Natural killer cell (primary cell): Measurements from ENCODE around the gene API5. TPM values are rescaled to one million over a fixed set of nuclear protein-coding genes. Genes with fewer than 3 reads are reported as not detected.

ENCODE experiments used
- ATAC-seq, 3 donors: fragments of 150-1000 bp in 2 of 3; fragments of 200-7000 bp in 1 of 3; cut with Tn5 transposase; 1 replicate in 1 of 3; 2 replicates in 2 of 3; pipeline ENCODE4 v1.10.0; 2021; ENCODE audit warnings: mild to moderate bottlenecking in 2 of 3, moderate library complexity in 2 of 3
- DNase-seq, 2 donors: peaks; one replicate each; pipeline versions ENCODE4 v3.0.0 to v3.0.0-alpha.2; 2013 to 2021; ENCODE audit warnings: mixed read lengths in 1 of 2
- H3K27ac ChIP-seq: one replicate; pipeline ENCODE4 v1.5.1; 2013; ENCODE audit warnings: mild to moderate bottlenecking, low read length
- H3K27me3 ChIP-seq: one replicate; pipeline ENCODE4 v1.6.1; 2013; ENCODE audit warnings: low read length; ENCODE audit not compliant: control insufficient read depth, insufficient read depth
- H3K36me3 ChIP-seq: one replicate; pipeline ENCODE4 v1.6.1; 2013; ENCODE audit warnings: low read length; ENCODE audit not compliant: control insufficient read depth, insufficient read depth
- H3K4me1 ChIP-seq: one replicate; pipeline ENCODE4 v1.6.1; 2013; ENCODE audit warnings: low read length; ENCODE audit not compliant: control insufficient read depth, insufficient read depth
- H3K4me3 ChIP-seq: one replicate; pipeline ENCODE4 v1.5.1; 2013; ENCODE audit warnings: low read length
- H3K9me3 ChIP-seq: one replicate; pipeline ENCODE4 v1.6.1; 2013; ENCODE audit warnings: low read length; ENCODE audit not compliant: control insufficient read depth, insufficient read depth
- H3K27ac Mint-ChIP-seq, 2 donors: one replicate each; pipeline ENCODE4 v1.8.0; 2022; ENCODE audit warnings: mild to moderate bottlenecking in 2 of 2, mixed read lengths in 2 of 2, moderate library complexity in 1 of 2
- H3K27me3 Mint-ChIP-seq, 2 donors: one replicate each; pipeline ENCODE4 v1.8.0; 2022; ENCODE audit warnings: low read depth in 2 of 2, mixed read lengths in 2 of 2
- H3K36me3 Mint-ChIP-seq: one replicate; pipeline ENCODE4 v1.8.0; 2022; ENCODE audit warnings: mixed read lengths
- H3K4me1 Mint-ChIP-seq, 2 donors: one replicate each; pipeline ENCODE4 v1.8.0; 2022; ENCODE audit warnings: mixed read lengths in 2 of 2
- H3K4me3 Mint-ChIP-seq: one replicate; pipeline ENCODE4 v1.8.0; 2022; ENCODE audit warnings: mild to moderate bottlenecking, moderate library complexity, mixed read lengths
- H3K9me3 Mint-ChIP-seq, 2 donors: one replicate each; pipeline ENCODE4 v1.8.0; 2022; ENCODE audit warnings: mixed read lengths in 2 of 2
- WGBS: methylation state at CpG from one replicate; pipeline ENCODE4 v1.1.7; 2013; ENCODE audit warnings: missing lambda C conversion rate; ENCODE audit not compliant: insufficient coverage; 5-methylcytosine and 5-hydroxymethylcytosine counted together
- intact Hi-C: fragments of 100-400 bp; cut with micrococcal nuclease; formaldehyde crosslinking; loops from one replicate; pipeline ENCODE4 v1.14.2; 2022
- total RNA-seq, 4 donors: library from RNA; stranded (reverse); fragments of 120-200 nt in 1 of 4; gene quantifications; one replicate each; pipeline versions ENCODE4 v1.2.3 to v1.2.4, GENCODE V29; 2013 to 2022
- TF ChIP-seq, protein P1 (sequence below): fragments of 200-600 bp; IDR thresholded peaks from one replicate; pipeline ENCODE4 v1.8.0; 2022; ENCODE audit warnings: antibody characterized with exemption

The API5 gene
- total RNA-seq, 3 donors from 2014 or later (not counting 1 experiment from before 2014, with no cell fraction given): 61.9 to 80.4 (median 77.2) TPM

DNA sequence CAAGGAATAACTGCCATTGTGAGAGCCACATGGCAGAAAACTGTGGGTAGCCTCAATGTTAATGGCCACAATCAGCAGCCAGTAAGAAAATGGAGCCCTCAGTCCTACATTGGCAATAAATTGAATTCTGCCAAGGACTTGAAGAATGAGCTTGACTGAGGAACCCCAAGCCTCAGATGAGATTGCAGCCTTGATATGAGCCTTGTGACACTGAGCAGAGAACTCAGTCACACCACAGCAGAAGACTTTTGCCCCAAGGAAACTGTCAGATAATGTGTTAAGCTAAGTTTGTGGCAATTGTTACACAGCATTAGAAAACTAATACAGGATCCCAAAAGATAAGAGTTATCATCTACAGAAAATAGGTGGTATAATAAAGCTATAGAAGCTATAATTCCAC, 44.5 kb downstream of the API5 start:
- DNase-seq (no peak), ATAC-seq (no peak)
- Histone ChIP-seq H3K27me3 (no peaks in the 10 kb centered on the region), H3K27ac (no peak overlapping the region), H3K4me1 (peaks cover 14% of the 10 kb centered on the region), H3K9me3 (no peaks in the 10 kb centered on the region), H3K36me3 (no peaks in the 10 kb centered on the region), H3K4me3 (no peak overlapping the region)
- Mint-ChIP-seq H3K4me1 (peaks cover 33 to 34% of the 10 kb centered on the region in 2 donors), H3K4me3 (no peak overlapping the region), H3K9me3 (no peaks in the 10 kb centered on the region), H3K27ac (no peak overlapping the region), H3K27me3 (no peaks in the 10 kb centered on the region), H3K36me3 (no peaks in the 10 kb centered on the region)
- TF ChIP-seq, protein P1, sequence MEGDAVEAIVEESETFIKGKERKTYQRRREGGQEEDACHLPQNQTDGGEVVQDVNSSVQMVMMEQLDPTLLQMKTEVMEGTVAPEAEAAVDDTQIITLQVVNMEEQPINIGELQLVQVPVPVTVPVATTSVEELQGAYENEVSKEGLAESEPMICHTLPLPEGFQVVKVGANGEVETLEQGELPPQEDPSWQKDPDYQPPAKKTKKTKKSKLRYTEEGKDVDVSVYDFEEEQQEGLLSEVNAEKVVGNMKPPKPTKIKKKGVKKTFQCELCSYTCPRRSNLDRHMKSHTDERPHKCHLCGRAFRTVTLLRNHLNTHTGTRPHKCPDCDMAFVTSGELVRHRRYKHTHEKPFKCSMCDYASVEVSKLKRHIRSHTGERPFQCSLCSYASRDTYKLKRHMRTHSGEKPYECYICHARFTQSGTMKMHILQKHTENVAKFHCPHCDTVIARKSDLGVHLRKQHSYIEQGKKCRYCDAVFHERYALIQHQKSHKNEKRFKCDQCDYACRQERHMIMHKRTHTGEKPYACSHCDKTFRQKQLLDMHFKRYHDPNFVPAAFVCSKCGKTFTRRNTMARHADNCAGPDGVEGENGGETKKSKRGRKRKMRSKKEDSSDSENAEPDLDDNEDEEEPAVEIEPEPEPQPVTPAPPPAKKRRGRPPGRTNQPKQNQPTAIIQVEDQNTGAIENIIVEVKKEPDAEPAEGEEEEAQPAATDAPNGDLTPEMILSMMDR: no peak
- intact Hi-C loops: no loop called here

GRCh38 chr11:43358279-43358800, 46.5 kb downstream of the API5 start:
- Histone ChIP-seq H3K36me3 (no peaks in the 10 kb centered on the region), H3K4me1 (peaks cover 14% of the 10 kb centered on the region), H3K4me3 (peak overlapping the region; percentile 87), H3K9me3 (no peaks in the 10 kb centered on the region), H3K27ac (peak overlapping the region; percentile 94), H3K27me3 (no peaks in the 10 kb centered on the region)
- no peaks in the 10 kb centered on the region for H3K27me3 Mint-ChIP-seq
- H3K4me3 Mint-ChIP-seq: peak overlapping the region; percentile 99
- H3K9me3 Mint-ChIP-seq: no peaks in the 10 kb centered on the region
- no peaks in the 10 kb centered on the region for H3K36me3 Mint-ChIP-seq
- ATAC-seq: peak in 1 of 3 donors; percentile 2
- no peak for DNase-seq
- H3K4me1 Mint-ChIP-seq: peaks cover 39 to 42% of the 10 kb centered on the region in 2 donors
- H3K27ac Mint-ChIP-seq: peak overlapping the region; percentile 96
- WGBS: 6% methylated on average over 15 of the region's 16 CpGs
- TF ChIP-seq, protein P1: no peak
- intact Hi-C loops: loop anchor here (1.0 kb wide), 2 partner anchors 46 to 322 kb away; partner anchors contain the start of gene HSD17B12

- no peaks in the 10 kb centered on the region for H3K27me3 Mint-ChIP-seq
- peak within 1 kb of the TSS; percentile 96 for H3K27ac Mint-ChIP-seq
- no peaks in the 10 kb centered on the region for H3K9me3 Mint-ChIP-seq
- H3K36me3 ChIP-seq: no peaks in the 10 kb centered on the region
- no peaks in the 10 kb centered on the region for H3K36me3 Mint-ChIP-seq
- no peaks in the 10 kb centered on the region for H3K27me3 ChIP-seq
- H3K27ac ChIP-seq: peak within 1 kb of the TSS; percentile 94
- H3K4me1 ChIP-seq: peaks cover 14% of the 10 kb centered on the region
- under 1% methylated on average over 58 of the region's 58 CpGs for WGBS
- intact Hi-C loops: loop anchor here (1.0 kb wide), 2 partner anchors 47 to 321 kb away; partner anchors contain the start of gene HSD17B12
- peak within 1 kb of the TSS; percentile 87 for H3K4me3 ChIP-seq
- peak; percentile 87 to 94 for DNase-seq
- TF ChIP-seq, protein P1: no peak
- H3K4me3 Mint-ChIP-seq: peak within 1 kb of the TSS; percentile 99
- H3K4me1 Mint-ChIP-seq: peaks cover 44% of the 10 kb centered on the region in 2 donors
- peak; percentile 95 to 98 (median 95) for ATAC-seq
- H3K9me3 ChIP-seq: no peaks in the 10 kb centered on the region
These were observed 47.1 kb downstream of the API5 start, which contains the start of gene TTC17 for GRCh38 chr11:43358801-43359421. Gene TTC17 (plus strand): TSS chr11:43358920. CDS start chr11:43358955, 35 bp downstream.
